HG02840 (cell line): ENCODE measurements around the gene CD44.
A peak's percentile ranks its signal among the peaks of the same experiment; 100 is the strongest.

ENCODE experiments used
- ATAC-seq: cut with Tn5 transposase; IDR thresholded peaks from one replicate; pipeline ENCODE4 v1.9.1; 2021; ENCODE audit warnings: mild to moderate bottlenecking, moderate library complexity, moderate number of reproducible peaks; ENCODE audit not compliant: unreplicated experiment, low FRiP score

Gene CD44

DNA sequence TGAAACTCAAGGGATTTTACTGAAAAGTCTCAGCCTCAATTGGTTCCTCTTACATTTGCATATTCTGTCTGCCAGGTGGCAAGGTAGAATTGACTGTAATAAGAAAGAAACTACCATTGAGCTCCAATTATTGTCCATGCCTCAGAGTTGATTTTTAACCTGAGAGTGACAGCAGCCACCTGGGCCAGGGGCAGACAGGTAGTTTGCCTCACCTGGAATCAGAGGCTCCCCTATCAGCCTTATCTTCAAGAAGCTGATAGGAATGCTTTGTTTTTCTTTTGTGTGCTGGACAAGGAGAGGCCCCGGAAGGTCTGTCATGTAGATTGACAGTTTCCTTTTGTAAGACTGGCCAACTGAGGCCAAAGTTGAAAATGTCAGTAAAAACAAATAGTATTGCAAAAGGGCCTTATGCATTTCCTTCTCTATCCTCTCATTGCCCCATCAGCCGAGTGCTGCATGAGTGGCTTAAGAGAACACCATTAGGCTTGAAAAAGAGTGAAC lies 34.1 kb downstream of the CD44 start:
- no peak for ATAC-seq

DNA sequence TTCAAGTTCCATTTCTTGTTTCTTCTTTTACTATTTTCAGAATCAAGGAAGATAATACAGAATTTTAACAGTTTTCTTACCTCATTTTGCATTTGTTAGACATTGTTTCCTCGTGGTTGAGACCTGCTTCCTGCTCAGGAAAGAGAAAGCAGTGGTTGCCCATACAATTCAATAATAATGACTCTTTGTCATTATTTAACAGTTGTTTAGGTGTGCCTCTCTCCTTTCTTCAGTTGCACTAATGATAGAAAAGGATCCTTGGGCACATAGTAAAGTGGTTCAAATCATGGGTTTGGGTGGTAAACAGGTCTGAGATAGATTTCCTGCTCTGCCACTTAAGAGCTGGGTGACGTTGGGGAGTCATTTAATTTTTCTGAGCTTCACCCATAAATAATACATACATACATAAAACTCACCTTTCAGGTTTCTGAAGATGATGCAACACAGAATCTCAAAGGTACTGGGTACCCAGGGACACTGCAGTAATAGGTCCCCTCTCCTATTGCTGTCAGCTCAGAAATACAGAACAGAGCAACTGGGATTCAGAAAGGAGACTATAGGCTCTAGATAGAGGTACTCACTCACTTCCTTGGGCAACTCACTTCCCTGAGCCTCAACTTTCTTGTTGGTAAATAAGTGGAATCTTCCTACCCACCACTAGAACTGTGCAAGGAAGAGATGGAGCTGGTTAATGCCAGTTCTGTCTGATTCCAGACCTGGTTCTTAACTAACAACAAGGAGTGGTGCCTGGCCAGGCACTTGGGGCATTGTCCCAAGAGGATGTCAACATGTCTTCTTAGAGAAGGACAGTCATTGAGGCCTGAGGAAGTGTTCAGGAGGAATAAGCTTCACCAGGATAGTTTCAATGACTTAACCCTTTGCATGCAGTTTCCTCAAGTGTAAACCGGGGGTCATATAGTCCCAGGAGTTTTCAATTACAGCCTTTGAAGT lies 34.9 kb downstream of the CD44 start:
- ATAC-seq, result no peak

DNA sequence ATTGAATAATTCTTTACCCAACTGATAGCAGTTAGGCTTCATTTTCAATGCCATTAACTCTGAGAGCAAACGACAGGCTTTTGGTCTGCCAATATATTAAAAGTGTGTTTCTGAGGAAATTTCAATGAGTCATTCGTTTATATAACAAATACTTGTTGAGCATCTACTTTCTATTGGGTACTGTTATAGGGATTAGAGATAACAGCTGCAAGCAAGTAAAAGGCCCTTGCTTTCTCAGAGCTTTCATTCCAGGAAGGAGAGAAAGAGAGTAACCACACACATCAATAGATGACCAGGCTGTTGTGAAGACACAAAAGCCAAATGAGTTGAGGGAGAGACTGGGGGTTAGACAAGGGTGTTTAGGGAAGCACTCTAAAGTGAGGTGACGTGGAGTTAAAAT lies 35.7 kb downstream of the CD44 start:
- no peak for ATAC-seq

DNA sequence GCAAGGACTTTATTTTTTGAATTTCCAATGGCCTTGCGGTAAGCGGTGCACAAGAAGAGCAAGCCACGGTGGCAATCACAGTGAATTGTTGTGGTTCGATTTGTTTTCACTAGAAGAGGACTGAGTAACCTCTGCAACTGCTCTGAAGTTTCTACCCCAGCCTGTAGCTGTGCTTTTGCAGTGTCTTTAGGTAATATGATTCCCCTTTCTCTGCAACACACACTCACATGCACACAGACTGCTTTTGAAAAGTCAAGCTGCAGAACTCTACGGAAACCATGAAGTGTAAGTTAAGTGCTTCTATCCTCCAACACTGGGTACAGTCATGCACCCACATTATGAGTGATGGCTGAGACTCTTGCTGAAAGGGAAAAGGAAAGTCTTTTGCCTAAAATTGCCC lies 38.4 kb downstream of the CD44 start:
- ATAC-seq, result no peak

DNA sequence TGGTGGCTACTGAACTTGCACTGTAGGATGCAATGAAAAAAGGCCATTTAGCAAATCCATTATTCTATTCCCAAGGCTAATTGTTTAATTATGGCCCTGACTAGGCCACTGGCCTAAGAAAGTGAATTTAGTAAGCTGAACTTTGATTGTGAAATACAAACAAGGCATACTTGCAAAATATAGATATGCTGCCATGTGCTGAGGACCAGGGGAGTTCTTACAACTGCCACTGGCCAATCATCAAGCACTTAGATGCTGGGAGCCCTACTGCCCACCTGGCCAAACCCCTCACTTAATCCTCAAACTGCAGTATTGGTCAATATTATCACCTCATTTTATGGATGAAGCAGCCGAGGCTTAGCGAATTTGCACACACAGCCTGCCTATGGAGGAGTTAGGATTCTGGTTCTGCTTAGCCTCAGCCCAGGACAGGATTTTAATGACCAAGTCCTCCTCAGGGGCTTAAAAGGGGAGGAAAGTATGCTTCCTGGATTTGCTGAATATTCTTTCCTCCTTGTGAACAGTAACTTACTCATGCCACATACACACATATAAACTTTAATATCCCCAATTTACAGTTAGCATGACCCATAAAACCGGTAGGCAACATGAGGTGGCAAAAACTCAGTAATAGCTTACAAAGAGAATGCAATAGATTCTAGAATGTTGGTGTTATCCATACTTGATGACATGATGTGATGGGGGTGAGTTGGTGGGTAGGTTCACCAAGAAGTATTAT lies 39.3 kb downstream of the CD44 start:
- no peak for ATAC-seq

DNA sequence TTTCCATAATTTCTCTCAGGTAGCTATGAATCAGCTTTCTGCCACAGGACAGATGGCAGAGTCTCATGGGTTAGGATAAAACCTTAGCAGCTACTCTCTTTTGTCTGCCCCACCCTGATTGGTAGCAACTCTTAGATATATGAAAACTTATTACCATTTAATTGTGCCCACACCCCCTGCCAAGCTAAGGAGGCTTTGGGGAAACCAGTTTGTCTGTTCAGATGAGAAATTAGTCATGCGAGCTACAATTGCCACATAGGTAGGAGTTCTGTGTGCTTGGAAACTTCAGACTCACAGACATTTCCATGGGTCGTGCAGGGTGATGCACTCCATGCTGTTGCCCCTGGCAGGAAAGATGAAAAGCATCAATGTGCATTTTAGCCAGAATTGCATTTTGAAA lies 39.9 kb downstream of the CD44 start:
- ATAC-seq, result no peak

DNA sequence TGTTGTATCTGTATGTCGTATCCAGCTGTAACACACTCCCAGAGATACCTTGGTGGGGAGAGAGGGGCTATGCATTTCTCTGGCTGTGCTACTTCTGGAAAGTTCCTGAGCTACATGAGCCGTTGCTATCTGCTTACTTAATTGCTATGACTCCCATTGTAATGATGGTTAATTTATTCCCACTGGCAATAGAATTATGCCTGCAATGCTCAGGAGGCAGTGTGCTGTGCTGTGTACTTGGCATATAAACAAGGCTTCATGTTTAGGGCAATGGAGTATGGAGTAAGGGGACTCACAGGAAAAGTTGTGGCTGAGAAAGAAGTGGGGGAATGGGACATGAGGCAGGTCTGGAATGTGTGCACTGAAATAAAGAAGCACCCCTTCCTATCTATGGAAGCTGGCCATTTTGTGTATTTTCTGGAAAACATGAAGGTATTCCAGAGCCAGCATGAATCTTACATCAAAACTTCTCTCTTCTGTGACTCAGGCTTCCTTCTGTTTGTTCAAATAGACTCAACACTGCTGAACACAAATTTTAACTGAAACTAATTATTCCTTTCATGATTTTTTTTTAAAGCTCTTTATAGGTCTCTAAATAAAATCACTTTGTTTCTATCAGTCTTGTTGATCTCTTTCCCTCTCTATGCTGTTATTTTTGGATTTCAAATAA lies 40.6 kb downstream of the CD44 start:
- no peak for ATAC-seq

DNA sequence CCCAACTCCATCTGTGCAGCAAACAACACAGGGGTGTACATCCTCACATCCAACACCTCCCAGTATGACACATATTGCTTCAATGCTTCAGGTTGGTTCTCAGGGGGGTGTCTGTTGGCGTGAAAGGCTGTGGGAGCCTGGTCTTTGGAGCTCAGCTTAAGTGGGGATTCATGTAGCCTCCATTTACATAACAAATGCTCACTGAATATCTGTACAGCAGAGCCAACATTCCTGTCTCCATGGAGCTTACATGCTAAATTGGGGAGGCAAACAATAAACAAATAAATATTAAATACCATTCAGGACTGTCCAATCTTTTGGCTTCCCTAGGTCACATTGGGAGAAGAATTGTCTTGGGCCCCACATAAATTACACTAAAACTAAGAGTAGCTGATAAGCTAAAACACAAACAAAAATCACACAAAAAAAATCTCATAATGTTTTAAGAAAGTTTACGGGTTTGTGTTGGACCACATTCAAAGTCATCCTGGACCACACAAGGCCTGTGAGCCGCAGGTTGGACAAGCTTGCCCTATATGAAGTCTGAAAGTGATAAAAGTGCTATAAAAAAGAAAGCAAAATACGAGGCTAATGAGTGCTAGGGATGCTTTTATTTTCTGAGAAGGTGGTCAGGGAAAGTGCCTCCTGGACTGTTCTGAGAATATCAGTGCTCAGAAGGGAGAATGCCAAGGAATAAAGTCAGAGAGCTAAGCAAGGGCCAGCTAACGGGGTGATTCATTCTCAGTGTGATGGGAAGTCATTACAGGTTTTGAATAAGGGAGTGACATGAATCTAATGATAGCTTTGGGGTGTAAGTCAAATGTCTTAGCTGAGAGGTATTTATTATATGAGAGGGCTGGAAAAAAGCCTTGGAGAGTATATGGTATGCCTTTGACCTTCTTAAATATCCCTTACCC lies 41.6 kb downstream of the CD44 start:
- ATAC-seq, result no peak

DNA sequence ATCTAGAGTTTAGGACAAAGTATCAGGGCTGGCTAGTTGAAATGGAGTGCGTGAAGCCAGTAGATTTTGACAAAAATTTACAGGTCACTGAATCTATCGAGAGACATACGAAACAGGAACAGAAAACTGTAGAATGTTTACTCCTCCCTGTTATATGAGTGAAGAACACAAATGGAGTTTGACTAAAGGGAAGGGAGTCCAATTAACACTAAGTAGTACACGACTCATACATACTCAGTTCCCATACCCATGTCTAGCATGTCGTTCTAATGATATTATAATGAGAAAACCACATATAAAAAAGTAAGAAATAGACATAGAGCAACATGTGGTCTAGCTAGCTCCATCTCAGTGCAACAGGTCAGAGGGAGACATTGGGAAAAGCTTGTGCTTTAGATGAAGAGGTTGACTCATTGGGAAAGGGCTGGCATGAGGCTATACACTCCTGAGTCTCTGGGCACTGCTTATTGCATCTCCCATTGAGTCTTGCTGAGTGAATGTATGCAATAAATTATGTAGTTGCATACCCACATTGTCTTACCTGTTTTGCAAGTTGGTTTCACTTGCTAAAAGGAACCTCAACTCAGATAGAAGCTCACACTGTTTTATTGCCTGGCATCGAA lies 43.5 kb downstream of the CD44 start:
- peak; percentile 56 for ATAC-seq

DNA sequence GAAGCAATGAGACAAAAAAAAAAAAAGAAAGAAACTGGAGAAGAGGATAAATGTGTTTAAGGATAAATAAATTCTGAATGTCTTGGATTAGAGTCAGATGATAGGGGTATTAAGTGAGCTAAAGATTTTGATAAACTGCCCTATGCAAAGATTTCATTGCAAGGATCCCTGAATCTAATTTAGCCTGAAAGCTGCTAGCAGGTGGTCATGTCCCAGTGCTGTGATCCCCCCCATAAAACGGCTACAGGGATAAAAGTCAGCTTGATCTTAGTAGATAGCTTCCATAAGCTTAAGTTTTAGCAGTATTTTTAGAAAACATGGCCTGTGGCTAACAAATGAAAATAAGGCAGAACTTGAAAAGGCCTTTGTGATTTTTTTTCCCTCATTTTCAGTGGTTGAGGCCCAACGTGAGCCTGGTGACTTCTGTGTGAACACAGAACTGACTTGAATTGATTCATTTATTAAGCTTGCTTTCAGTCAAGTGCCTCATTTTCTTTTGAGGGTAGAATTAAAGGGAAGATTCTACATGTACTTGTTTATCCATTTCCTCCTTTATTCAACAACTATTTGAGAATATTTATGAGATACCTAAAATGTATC lies 44.5 kb downstream of the CD44 start:
- ATAC-seq, result no peak

DNA sequence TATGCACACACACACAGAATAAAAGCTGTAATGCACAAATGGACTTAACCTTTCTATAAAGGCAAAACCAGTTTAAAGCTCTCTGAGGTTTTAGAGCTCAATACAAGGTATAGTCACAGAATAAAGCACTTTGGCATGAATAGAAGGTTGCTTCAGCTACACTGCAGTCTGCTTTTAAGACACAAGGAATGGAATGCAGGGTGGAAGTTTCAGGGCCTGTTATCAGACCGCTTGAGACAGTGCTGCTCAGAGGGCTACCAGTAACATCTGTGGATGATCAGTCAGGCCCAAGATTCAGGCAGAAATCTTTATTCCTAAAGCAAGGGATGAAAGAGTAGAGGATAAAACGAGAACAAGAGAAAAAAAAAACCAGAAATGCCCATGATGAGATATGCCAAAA lies 46.7 kb downstream of the CD44 start:
- ATAC-seq, result no peak

DNA sequence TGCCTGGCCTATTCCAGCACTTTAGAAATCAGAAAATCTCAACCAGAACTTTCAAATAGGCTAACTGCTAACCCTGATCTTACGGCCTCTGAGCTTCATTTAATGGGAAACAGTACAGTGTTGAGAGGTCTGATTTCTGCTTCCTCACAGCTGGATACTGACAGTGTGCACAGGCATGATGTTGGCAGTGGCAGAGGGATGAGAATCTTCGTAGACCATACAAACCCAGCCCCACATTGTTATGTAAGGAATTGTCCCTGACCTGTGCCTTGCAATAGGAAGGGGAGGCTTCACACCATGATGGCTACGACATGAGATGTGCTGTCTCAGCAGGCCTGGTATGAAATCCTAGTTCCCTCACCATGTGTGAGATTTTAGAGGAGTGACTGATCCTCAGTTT lies 49.0 kb downstream of the CD44 start:
- ATAC-seq, result no peak

DNA sequence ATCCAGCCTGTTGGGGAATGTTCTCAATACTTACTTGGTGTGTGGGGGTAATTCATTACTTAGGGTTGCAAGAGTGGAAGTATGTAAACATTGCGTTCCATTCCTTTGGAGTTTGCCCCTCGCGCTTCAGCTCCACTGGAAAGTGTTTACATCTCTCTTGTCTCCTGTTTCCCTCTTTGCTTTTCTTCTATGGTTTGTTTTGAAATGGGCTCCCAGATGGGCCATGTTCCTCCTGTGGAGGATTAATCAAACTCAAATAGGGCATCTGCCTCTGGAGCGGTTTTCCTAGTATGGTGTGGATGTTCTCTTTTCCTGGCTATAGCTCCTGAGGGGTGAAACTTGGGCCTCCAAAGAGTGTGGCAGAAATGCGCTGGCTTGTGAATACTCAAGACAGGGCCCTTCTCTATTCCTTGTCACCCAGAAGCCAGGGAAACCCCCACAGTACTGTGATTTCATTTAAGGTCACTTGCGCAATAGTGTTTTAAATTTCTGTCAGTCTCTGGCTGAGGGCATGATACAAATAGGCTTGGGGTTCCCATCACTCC lies 51.9 kb downstream of the CD44 start:
- no peak for ATAC-seq

DNA sequence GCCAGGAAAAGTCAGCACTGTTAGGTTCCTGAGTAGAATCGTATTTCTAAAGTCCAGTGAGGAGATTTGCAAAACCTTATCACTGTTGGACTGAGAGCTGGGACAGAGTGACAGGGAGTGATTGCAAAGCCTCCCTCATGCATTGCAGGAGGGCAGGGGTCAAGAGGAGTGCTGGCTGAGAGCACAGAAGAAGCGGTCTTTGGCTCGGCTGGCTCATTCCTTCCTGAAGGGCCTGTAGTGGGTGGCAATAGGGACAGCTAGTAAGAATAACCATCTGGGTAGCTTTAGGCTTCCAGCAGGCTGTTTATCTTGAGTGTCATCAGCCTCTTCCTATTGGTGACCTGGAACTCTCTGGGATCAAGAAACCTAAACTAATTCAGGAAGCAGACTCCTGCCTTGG lies 53.4 kb downstream of the CD44 start:
- no peak for ATAC-seq

DNA sequence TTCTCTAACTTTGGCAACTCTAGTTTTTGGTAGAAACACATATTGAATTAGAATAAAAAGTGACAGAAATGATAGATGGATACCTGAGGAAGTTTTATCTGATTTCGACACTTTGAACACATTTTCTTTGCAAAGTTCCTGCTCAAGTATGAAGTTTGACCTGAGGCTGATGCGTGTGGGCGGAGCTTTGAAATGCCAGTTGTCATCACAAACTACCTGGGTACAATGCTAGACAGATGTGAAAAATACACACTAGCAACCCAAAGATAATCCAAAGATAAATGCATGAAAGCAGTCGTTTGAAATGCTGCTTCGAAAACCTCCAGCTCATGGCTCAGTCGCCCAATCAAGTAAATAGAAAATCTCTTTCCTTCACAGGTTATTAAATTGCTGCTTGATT lies 54.8 kb downstream of the CD44 start:
- ATAC-seq, result no peak

DNA sequence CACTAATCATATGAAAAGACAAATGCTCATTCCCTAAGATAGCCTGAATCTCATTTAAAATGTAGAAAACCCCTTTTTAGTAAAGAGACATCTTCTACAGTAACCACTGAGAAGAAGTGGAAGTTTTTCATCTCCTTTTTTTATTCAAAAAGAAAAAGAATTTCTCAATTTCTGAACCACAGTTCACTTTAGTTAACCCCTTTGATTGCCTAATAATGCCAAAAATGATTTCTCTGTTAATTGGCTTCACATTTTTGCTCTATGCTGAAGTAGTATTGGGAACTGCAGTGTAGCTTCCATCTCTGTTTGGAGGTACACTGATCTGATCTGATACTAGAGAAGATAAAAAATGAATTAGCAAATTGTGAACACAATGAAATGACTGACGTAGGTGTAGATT lies 58.3 kb downstream of the CD44 start:
- ATAC-seq, result no peak

DNA sequence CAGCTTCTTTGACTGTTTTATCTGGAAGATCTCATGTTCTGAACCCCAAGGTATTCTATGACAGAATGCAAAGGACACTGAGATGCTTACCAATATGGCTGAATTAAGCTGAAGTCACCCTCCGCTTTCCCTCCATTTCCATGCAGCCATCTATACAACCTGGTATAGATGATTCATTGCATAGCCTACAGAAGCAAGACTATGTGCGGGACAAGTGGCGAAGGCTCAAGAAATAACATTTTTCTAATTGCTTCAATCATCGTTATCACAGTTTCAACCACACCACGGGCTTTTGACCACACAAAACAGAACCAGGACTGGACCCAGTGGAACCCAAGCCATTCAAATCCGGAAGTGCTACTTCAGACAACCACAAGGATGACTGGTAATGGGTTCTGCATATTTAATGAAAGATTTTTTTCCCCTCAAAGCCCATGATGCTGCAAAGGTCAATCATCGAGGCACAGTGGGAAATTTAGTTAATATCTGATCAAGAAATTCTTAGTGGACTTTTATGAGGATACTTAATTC lies 61.9 kb downstream of the CD44 start:
- no peak for ATAC-seq

DNA sequence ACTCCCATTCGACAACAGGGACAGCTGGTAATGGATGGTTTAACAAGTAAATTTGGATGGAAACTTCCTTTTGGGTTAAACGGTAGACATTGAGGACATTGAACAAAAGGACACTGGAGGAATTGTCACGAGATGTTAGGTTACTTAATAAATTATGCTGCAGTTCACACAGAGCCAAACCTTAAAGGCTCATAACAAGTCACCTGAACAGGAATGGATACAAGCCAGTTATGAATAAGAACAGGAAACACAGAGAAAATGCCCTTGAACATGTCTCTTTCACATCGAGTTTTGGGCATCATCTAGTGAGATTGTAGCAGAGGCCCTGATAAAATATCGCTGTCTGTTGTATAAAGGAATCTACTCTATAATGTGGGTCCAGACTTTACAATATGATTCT lies 65.6 kb downstream of the CD44 start:
- no peak for ATAC-seq

DNA sequence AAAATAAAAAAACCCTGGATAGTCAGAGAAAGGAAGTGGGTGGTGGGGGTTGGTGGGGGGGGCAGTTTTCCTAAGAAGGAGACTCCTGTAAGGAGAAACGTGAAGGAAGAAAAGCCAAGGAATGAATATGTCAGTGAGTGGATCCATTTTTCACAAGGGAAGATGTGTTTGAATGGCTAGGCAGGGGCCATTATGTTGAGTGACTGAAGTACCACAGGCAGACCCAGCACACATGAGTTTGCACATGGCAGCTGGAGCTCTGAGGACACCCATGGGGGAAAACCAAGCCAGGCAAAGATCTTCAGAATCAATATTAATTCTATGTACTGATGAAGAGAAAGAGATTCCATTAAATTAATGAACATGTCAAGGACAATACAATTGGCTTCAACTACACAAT lies 67.6 kb downstream of the CD44 start:
- no peak for ATAC-seq
